ENCODE results near the gene FGFR3.

The FGFR3 gene

DNA sequence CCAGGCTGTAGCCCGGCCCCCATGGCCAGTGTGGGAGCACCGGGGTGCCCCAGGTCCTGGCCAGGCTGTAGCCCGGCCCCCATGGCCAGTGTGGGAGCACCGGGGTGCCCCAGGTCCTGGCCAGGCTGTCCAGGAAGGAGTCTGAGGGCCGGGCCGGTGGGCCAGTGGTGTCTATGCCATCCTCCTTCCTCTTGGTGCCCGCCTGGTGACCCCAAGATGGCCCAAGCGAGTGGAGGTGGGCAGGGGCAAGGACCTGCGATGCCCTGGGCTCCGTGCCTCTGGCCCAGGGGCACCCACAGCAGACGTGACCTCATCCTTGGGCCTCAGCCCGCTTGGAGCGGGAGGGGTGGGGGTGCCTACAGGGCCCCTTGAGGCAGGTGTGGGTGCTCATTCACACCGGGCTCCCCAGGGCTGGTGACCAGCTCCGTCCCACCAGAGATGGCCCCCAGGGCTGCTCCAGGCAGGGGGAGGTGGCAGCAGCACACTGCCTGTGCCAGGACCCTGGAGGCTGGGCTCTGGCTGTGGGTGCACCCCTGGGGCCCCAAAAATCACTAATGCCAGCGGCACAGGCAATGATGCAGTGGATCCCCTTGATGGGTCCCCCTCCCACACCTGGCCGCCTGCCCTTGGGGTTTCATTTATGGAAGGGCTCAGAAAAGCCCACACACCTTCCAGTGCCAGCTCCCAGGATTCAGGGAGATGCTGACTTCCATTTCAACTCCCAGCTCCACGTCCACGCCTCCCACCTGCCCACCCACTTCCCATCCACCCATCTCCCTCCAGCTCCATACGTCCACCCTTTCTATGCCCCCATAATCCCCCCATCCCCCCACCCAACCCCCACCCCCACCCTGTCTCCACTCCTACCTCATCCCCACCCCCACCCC is 36.0 kb upstream of the FGFR3 start:
- H3K9me3 ChIP-seq (ENCODE audit: control insufficient read depth, low read length) = no peaks in the 10 kb centered on the region
- no peaks in the 10 kb centered on the region for H3K4me1 ChIP-seq (ENCODE audit: control insufficient read depth, insufficient read depth, low read length)
- H3K27me3 ChIP-seq (replicated peaks; ENCODE audit: control insufficient read depth, insufficient read depth, low read length) = peaks cover 8% of the 10 kb centered on the region

DNA sequence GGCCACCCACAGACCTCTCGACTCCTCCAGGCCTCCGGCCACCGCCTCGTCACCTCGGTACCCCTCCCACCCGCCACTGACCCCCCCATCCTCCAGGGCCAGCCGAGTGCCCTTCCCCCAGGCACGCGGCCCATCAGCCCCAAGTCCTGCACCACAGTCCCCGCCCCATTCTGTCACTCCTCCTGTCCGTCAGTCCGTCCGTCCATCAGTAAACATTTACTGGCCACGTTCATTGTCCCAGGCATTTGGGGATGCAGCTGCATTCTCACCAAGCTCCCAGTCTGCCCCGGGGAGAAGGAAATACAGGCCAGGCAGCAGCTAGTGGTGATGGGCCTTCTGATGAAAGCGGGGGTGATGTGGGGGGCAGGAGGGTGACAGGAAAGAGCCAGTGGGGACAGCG is 35.3 kb upstream of the FGFR3 start:
- Histone ChIP-seq H3K4me3 (ENCODE audit: low read length) (no peak overlapping the region), H3K9ac (ENCODE audit: low read length) (no peak overlapping the region), H3K36me3 (ENCODE audit: control insufficient read depth, insufficient read depth, low read length, severe bottlenecking) (no peaks in the 10 kb centered on the region), H3K9me3 (ENCODE audit: control insufficient read depth, low read length) (no peaks in the 10 kb centered on the region), H3K4me1 (ENCODE audit: control insufficient read depth, insufficient read depth, low read length) (no peaks in the 10 kb centered on the region), H3K27me3 (replicated peaks; ENCODE audit: control insufficient read depth, insufficient read depth, low read length) (peaks cover 14% of the 10 kb centered on the region)
- no peak for DNase-seq (ENCODE audit: low read depth)

More for the DNA sequence above, 36.0 kb upstream of the FGFR3 start:
- H3K36me3 ChIP-seq (ENCODE audit: control insufficient read depth, insufficient read depth, low read length, severe bottlenecking) = no peaks in the 10 kb centered on the region
- DNase-seq (ENCODE audit: low read depth) = no peak
- no peak overlapping the region for H3K4me3 ChIP-seq (ENCODE audit: low read length)
- no peak overlapping the region for H3K9ac ChIP-seq (ENCODE audit: low read length)

DNA sequence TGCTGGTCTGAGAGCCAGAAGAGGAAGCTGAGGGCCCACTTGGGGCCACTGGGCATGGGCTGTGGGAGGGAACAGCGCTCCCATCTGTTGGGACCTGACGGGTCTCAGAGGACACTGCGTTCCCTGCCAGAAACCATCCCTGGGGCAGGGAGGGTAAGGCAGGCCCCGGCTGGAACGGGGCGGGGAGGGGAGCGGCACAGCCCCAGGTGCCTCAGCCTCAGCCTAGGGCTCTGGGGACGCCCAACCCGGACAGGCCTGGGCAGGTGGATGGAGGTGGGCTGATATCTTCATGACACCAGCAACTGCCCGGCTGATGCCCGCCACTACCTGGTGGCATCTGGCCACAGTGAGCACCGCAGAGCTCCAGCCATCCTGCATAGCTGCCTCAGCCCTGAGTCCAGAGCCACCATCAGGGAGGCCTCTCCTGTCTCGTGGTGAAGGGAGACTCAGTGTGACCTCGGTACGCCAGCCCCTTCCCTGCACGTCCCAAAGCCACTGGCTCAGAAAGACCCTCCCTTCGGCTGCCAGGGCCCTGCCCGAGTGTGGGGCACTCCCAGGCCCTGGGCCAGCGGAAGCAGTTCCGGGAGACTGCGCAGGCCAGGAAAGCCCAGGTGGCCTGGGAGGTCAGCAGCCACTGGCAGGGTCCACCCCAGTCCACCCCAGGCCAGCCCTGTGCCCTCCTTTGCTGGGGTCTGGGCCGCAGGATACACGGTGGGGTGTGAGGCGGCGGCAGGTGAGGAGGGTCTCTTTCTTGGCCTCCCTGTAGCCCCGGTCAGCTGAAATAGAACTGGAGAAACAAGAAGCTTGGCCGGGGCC is 34.6 kb upstream of the FGFR3 start:
- H3K9me3 ChIP-seq (ENCODE audit: control insufficient read depth, low read length) = no peaks in the 10 kb centered on the region
- no peaks in the 10 kb centered on the region for H3K4me1 ChIP-seq (ENCODE audit: control insufficient read depth, insufficient read depth, low read length)
- no peak for DNase-seq (ENCODE audit: low read depth)
- peaks cover 14% of the 10 kb centered on the region for H3K27me3 ChIP-seq (replicated peaks; ENCODE audit: control insufficient read depth, insufficient read depth, low read length)
- H3K4me3 ChIP-seq (ENCODE audit: low read length) = no peak overlapping the region
- H3K36me3 ChIP-seq (ENCODE audit: control insufficient read depth, insufficient read depth, low read length, severe bottlenecking) = no peaks in the 10 kb centered on the region
- H3K9ac ChIP-seq (ENCODE audit: low read length) = no peak overlapping the region

DNA sequence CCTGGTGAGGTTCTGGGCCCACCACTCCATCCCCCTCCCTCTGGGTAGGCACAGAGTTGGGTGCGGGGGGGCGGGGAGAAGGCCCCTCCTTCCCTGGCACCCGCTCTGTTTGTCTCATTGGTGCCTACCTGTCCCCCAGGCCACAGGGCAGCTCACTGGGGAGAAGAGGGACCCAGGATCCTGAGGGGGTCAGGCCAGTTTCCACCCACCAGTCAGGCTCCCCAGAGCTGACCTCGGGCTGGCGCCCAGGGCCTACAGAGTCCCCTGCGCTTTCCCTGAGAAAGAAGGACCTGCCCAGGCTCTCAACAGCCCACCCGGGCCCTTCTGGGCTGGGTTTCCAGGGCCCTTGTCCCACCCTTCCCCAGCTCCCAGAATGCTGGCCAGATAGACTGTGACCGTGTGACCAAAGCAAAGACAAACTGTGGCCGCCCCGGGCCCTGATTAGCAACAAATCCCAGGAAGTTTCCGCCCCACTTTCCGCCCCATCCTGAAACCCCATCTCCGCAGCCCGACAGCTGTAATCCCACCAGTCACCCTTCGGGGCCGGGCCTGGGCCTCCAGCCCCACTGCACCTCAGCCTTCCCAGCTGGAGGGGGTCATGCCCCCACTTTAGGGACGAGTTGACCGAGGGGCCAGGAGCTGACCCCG is 33.8 kb upstream of the FGFR3 start:
- Histone ChIP-seq H3K36me3 (ENCODE audit: control insufficient read depth, insufficient read depth, low read length, severe bottlenecking) (no peaks in the 10 kb centered on the region), H3K9ac (ENCODE audit: low read length) (no peak overlapping the region), H3K27me3 (replicated peaks; ENCODE audit: control insufficient read depth, insufficient read depth, low read length) (peaks cover 11% of the 10 kb centered on the region), H3K9me3 (ENCODE audit: control insufficient read depth, low read length) (no peaks in the 10 kb centered on the region), H3K4me3 (ENCODE audit: low read length) (no peak overlapping the region), H3K4me1 (ENCODE audit: control insufficient read depth, insufficient read depth, low read length) (peaks cover 3% of the 10 kb centered on the region)
- DNase-seq (ENCODE audit: low read depth) = no peak

DNA sequence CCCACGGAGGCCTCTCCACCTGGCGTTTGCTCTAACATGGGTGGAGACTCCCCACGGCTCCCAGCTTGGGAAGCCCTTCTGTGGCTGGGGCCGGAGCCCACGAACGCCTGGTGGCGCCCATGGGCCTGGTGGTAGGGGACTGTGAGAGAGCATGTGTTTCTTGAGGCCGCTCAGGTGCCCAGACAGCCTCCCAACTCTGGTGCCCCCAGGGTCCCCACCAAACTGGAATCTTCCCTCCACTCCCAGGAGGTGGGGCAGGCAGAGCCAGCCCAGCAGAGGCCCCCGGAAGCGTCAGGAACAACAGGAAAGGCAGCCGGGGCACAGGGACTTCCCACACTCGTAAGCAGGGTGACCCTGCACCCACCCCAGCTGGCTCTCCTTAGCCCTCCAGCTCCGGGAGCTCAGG is 33.3 kb upstream of the FGFR3 start:
- no peak overlapping the region for H3K9ac ChIP-seq (ENCODE audit: low read length)
- H3K36me3 ChIP-seq (ENCODE audit: control insufficient read depth, insufficient read depth, low read length, severe bottlenecking) = no peaks in the 10 kb centered on the region
- H3K4me3 ChIP-seq (ENCODE audit: low read length) = no peak overlapping the region
- no peak for DNase-seq (ENCODE audit: low read depth)
- H3K9me3 ChIP-seq (ENCODE audit: control insufficient read depth, low read length) = no peaks in the 10 kb centered on the region
- H3K4me1 ChIP-seq (ENCODE audit: control insufficient read depth, insufficient read depth, low read length) = peaks cover 3% of the 10 kb centered on the region
- peaks cover 11% of the 10 kb centered on the region for H3K27me3 ChIP-seq (replicated peaks; ENCODE audit: control insufficient read depth, insufficient read depth, low read length)

DNA sequence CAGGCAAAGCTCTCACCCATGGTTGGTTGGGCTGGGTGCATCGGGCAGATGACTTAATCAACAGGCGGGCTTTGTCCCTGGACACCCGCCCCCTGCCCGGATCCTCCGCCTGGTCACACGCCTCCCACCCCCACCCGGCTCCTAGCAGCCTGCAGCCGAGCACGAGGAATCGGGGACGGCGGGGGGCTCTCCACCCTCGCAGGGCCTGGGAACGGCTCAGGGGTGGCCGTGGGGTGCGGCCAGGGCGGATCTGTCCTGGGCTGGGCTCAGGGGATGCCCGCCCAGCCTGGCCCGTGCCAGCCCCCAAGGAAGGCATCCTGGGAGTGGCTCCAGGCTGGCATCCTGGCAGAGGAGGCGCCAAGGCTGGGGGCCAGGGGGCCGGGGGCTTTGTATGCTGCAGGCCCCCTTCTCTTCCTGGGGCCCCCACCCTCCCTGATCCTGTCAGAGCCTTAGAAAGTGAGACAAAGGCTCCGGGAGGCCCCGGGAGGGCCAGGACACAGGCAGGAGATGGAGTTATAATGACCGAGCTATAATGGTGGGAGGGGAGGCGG is 32.5 kb upstream of the FGFR3 start:
- Histone ChIP-seq H3K27me3 (replicated peaks; ENCODE audit: control insufficient read depth, insufficient read depth, low read length) (peaks cover 15% of the 10 kb centered on the region), H3K9me3 (ENCODE audit: control insufficient read depth, low read length) (no peaks in the 10 kb centered on the region), H3K4me1 (ENCODE audit: control insufficient read depth, insufficient read depth, low read length) (peaks cover 3% of the 10 kb centered on the region), H3K4me3 (ENCODE audit: low read length) (no peak overlapping the region), H3K9ac (ENCODE audit: low read length) (no peak overlapping the region), H3K36me3 (ENCODE audit: control insufficient read depth, insufficient read depth, low read length, severe bottlenecking) (no peaks in the 10 kb centered on the region)
- DNase-seq (ENCODE audit: low read depth) = no peak

DNA sequence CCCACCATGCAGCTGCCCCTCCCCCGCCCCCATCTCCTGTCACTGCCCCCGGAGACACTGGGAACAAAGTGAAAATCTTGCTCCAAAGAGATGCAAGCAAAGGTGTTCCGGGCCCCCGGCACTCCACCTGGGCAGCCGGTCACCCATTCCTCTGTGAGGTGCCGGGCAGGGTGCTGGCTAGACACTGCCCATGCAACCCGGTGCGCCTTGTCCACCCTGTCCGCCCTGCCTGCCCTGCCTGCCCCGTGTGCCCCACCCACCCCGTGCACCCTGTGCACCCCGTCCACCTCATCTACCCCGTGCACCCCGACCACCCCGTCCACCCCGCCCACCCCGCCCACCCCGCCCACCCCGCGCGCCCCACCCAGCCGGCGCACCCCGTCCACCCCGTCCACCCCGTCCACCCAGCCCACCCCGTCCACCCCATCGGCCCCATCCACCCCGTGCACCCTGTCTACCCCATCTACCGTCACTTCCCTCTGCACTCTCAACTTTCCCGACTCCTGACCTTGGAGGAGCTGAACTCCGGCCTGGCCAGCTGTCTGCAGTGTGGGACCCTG is 31.9 kb upstream of the FGFR3 start:
- H3K9ac ChIP-seq (ENCODE audit: low read length) = no peak overlapping the region
- peaks cover 3% of the 10 kb centered on the region for H3K4me1 ChIP-seq (ENCODE audit: control insufficient read depth, insufficient read depth, low read length)
- no peak for DNase-seq (ENCODE audit: low read depth)
- no peaks in the 10 kb centered on the region for H3K9me3 ChIP-seq (ENCODE audit: control insufficient read depth, low read length)
- H3K4me3 ChIP-seq (ENCODE audit: low read length) = no peak overlapping the region
- H3K27me3 ChIP-seq (replicated peaks; ENCODE audit: control insufficient read depth, insufficient read depth, low read length) = peaks cover 15% of the 10 kb centered on the region
- H3K36me3 ChIP-seq (ENCODE audit: control insufficient read depth, insufficient read depth, low read length, severe bottlenecking) = no peaks in the 10 kb centered on the region

DNA sequence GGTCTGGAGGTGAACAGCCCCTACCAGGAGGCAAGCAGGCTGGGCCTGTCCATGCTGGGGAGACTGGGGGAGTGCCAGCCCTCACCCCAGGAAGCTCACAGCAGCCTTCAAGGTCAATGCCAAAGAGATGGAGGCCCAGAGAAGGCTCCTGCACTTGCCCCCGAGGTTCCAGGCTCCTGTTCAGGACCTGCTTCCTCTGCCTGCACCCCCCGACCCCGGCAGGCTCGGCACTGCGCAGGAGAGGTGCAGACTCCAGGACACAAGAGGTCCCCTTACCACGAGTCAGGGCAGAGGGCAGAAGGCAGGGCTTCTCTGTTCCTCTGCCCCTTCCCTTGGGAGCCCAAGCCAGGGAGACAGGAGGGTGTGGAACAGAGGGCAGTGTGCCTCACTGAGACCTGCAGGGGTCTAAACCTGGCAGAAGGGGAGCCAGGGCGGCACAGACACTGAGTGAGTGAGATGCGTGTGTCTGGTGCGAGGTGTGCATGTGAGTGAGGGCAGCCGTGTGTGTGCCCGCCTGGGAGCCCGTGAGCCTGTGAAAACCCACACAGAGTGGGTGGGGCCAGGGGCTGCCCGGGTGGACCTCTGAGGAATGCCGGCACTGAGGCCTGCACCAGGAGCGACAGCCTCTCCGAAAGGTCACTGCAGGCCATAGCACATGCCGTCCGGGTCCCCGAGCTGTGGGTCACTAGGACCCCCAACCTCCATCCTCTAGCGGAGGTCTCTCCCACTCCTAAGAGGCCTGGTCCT is 30.7 kb upstream of the FGFR3 start:
- DNase-seq (ENCODE audit: low read depth) = no peak
- H3K4me3 ChIP-seq (ENCODE audit: low read length) = no peak overlapping the region
- peaks cover 3% of the 10 kb centered on the region for H3K4me1 ChIP-seq (ENCODE audit: control insufficient read depth, insufficient read depth, low read length)
- no peak overlapping the region for H3K9ac ChIP-seq (ENCODE audit: low read length)
- no peaks in the 10 kb centered on the region for H3K36me3 ChIP-seq (ENCODE audit: control insufficient read depth, insufficient read depth, low read length, severe bottlenecking)
- H3K9me3 ChIP-seq (ENCODE audit: control insufficient read depth, low read length) = no peaks in the 10 kb centered on the region
- H3K27me3 ChIP-seq (replicated peaks; ENCODE audit: control insufficient read depth, insufficient read depth, low read length) = peaks cover 15% of the 10 kb centered on the region

DNA sequence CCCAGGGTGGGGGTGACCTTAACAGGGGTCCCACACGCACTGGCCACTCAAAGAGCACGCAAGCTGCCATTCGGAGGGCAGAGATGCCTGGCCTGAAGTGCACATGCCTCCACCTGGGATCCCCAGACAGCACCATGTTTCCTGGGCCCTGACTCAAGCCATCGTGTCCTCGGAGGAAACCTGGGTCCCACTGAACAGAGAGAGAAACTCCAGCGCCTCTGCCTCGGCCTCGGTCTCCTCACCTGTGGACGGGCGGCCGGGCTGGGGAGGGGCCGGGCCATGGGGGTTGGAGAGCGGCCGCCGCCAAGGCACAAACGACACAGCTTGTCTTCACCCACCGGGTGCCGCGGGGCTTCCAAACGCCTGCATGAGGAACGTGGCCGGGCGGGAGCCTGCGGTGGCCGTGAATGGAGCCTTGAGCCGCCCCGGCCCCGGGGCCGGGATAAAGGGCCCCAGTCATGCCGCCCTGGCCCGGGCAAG is 30.0 kb upstream of the FGFR3 start:
- H3K9ac ChIP-seq (ENCODE audit: low read length) = no peak overlapping the region
- H3K4me3 ChIP-seq (ENCODE audit: low read length) = no peak overlapping the region
- H3K27me3 ChIP-seq (replicated peaks; ENCODE audit: control insufficient read depth, insufficient read depth, low read length) = peaks cover 18% of the 10 kb centered on the region
- DNase-seq (ENCODE audit: low read depth) = no peak
- peaks cover 3% of the 10 kb centered on the region for H3K4me1 ChIP-seq (ENCODE audit: control insufficient read depth, insufficient read depth, low read length)
- no peaks in the 10 kb centered on the region for H3K9me3 ChIP-seq (ENCODE audit: control insufficient read depth, low read length)
- H3K36me3 ChIP-seq (ENCODE audit: control insufficient read depth, insufficient read depth, low read length, severe bottlenecking) = no peaks in the 10 kb centered on the region

DNA sequence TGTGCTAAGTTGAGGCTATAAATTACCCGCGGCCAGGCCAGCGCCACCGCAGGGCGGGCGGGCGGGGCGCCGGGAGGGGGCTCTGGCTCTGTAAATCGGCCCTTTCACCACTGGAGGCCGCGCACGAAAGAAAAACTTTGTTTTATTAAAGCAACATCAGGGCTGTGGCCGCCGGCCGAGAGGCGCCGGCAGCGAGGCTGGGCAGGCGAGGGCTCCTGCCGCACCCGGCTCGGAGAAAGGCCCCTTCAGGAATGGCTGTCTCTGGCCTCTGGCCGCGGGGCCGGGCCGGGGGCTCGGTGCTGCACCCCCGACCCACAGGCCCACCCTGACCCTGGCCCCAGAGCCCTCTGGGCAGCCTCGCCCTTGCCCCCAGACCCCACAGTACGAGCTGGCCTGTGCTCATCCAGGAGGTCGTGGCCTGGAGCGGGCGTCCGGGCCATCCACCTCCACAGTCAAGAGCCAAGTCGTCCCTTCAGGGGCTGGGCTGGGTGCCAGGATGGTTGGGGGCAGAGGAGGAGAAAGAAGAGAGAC is 29.5 kb upstream of the FGFR3 start:
- H3K36me3 ChIP-seq (ENCODE audit: control insufficient read depth, insufficient read depth, low read length, severe bottlenecking) = no peaks in the 10 kb centered on the region
- peaks cover 23% of the 10 kb centered on the region for H3K27me3 ChIP-seq (replicated peaks; ENCODE audit: control insufficient read depth, insufficient read depth, low read length)
- DNase-seq (ENCODE audit: low read depth) = peak; percentile 69
- H3K4me3 ChIP-seq (ENCODE audit: low read length) = no peak overlapping the region
- peak overlapping the region; percentile 42 for H3K9ac ChIP-seq (ENCODE audit: low read length)
- peaks cover 3% of the 10 kb centered on the region for H3K4me1 ChIP-seq (ENCODE audit: control insufficient read depth, insufficient read depth, low read length)
- no peaks in the 10 kb centered on the region for H3K9me3 ChIP-seq (ENCODE audit: control insufficient read depth, low read length)

Data from adipocyte (in vitro differentiated cells).